Liver (tissue), 9 donors: ENCODE measurements around the gene SMC6. TPM values are rescaled to one million over a fixed set of nuclear protein-coding genes. Genes with fewer than 3 reads are reported as not detected.

Source experiments
- DNase-seq: peaks from one replicate; pipeline ENCODE4 v3.0.0-alpha.2; 2017; ENCODE audit warnings: low spot score
- H3K27ac ChIP-seq, 2 donors: one replicate each; pipeline ENCODE4 v1.7.0; 2013; ENCODE audit warnings: inconsistent platforms in 2 of 2, low read length in 2 of 2, control low read depth in 1 of 2, low read depth in 1 of 2, mild to moderate bottlenecking in 1 of 2
- H3K27me3 ChIP-seq, 4 donors: one replicate each; pipeline versions ENCODE4 v1.6.1 to v1.7.0; 2013; ENCODE audit warnings: low read length in 3 of 4, inconsistent platforms in 1 of 4, mild to moderate bottlenecking in 1 of 4, moderate library complexity in 1 of 4; ENCODE audit not compliant: control insufficient read depth in 4 of 4, insufficient read depth in 4 of 4
- H3K36me3 ChIP-seq, 4 donors: one replicate each; pipeline versions ENCODE4 v1.6.1 to v1.7.0; 2013; ENCODE audit warnings: low read length in 3 of 4, mild to moderate bottlenecking in 3 of 4, low read depth in 1 of 4, moderate library complexity in 1 of 4; ENCODE audit not compliant: control insufficient read depth in 4 of 4, insufficient read depth in 3 of 4
- H3K4me1 ChIP-seq, 4 donors: one replicate each; pipeline versions ENCODE4 v1.6.1 to v1.7.0; 2013; ENCODE audit warnings: low read length in 3 of 4, mild to moderate bottlenecking in 3 of 4, moderate library complexity in 1 of 4; ENCODE audit not compliant: control insufficient read depth in 4 of 4, insufficient read depth in 4 of 4
- H3K4me3 ChIP-seq, 3 donors: one replicate each; pipeline versions ENCODE4 v1.6.1 to v1.7.0; 2013; ENCODE audit warnings: low read length in 3 of 3, control low read depth in 1 of 3, low read depth in 1 of 3, mild to moderate bottlenecking in 1 of 3
- H3K9ac ChIP-seq, 2 donors: one replicate each; pipeline ENCODE4 v1.7.0; 2013; ENCODE audit warnings: low read length in 2 of 2, mild to moderate bottlenecking in 2 of 2, moderate library complexity in 2 of 2, control low read depth in 1 of 2, low read depth in 1 of 2
- H3K9me3 ChIP-seq, 4 donors: one replicate each; pipeline versions ENCODE4 v1.6.1 to v1.7.0; 2013; ENCODE audit warnings: low read length in 3 of 4; ENCODE audit not compliant: control insufficient read depth in 4 of 4
- ATF3 ChIP-seq: IDR thresholded peaks from 2 replicates; pipeline ENCODE4 v1.6.1; 2016; ENCODE audit warnings: antibody characterized with exemption
- CTCF ChIP-seq: fragments of 150-350 bp; IDR thresholded peaks from 2 replicates; pipeline ENCODE4 v1.5.1; 2017; ENCODE audit warnings: improper control_type of control experiment, low read depth, low read length; ENCODE audit not compliant: missing input control
- EGR1 ChIP-seq, 2 donors: IDR thresholded peaks; 2 replicates each; pipeline ENCODE4 v1.6.1; 2016 to 2018; ENCODE audit warnings: antibody characterized with exemption in 2 of 2, low read depth in 2 of 2
- FOXA1 ChIP-seq: IDR thresholded peaks from 2 replicates; pipeline ENCODE4 v1.6.1; 2016; ENCODE audit warnings: antibody characterized with exemption
- FOXA2 ChIP-seq: IDR thresholded peaks from 2 replicates; pipeline ENCODE4 v1.6.1; 2016; ENCODE audit warnings: antibody characterized with exemption
- GABPA ChIP-seq, 2 donors: IDR thresholded peaks in 1 of 2; conservative IDR thresholded peaks in 1 of 2; 2 replicates each; pipeline ENCODE4 v1.6.1; 2016; ENCODE audit warnings: antibody characterized with exemption in 2 of 2, mild to moderate bottlenecking in 1 of 2, moderate library complexity in 1 of 2
- HNF4A ChIP-seq, 2 donors: conservative IDR thresholded peaks; 2 replicates each; pipeline ENCODE4 v1.6.1; 2016; ENCODE audit warnings: antibody characterized with exemption in 2 of 2, mild to moderate bottlenecking in 2 of 2
- HNF4G ChIP-seq: IDR thresholded peaks from 2 replicates; pipeline ENCODE4 v1.6.1; 2016; ENCODE audit warnings: antibody characterized with exemption
- JUND ChIP-seq, 2 donors: IDR thresholded peaks; 2 replicates each; pipeline ENCODE4 v1.6.1; 2016; ENCODE audit warnings: antibody characterized with exemption in 2 of 2
- NR2F2 ChIP-seq: IDR thresholded peaks from 2 replicates; pipeline ENCODE4 v1.6.1; 2016; ENCODE audit warnings: antibody characterized with exemption
- RAD21 ChIP-seq, 2 donors: IDR thresholded peaks; 2 replicates each; pipeline ENCODE4 v1.6.1; 2016; ENCODE audit warnings: antibody characterized with exemption in 2 of 2, mild to moderate bottlenecking in 2 of 2
- REST ChIP-seq: IDR thresholded peaks from 2 replicates; pipeline ENCODE4 v1.6.1; 2016; ENCODE audit warnings: antibody characterized with exemption, mild to moderate bottlenecking
- RXRA ChIP-seq, 2 donors: IDR thresholded peaks; 2 replicates each; pipeline ENCODE4 v1.6.1; 2017 to 2018; ENCODE audit warnings: antibody characterized with exemption in 2 of 2, mild to moderate bottlenecking in 1 of 2
- SP1 ChIP-seq: IDR thresholded peaks from 2 replicates; pipeline ENCODE4 v1.6.1; 2018; ENCODE audit warnings: antibody characterized with exemption, mild to moderate bottlenecking
- TAF1 ChIP-seq: conservative IDR thresholded peaks from 2 replicates; pipeline ENCODE4 v1.6.1; 2016; ENCODE audit warnings: antibody characterized with exemption, mild to moderate bottlenecking
- YY1 ChIP-seq: IDR thresholded peaks from 2 replicates; pipeline ENCODE4 v1.6.1; 2016; ENCODE audit warnings: antibody characterized with exemption, mild to moderate bottlenecking
- ZBTB33 ChIP-seq: IDR thresholded peaks from 2 replicates; pipeline ENCODE4 v1.6.1; 2016; ENCODE audit warnings: antibody characterized with exemption
- WGBS: extraction: QIAGEN DNeasy Blood & Tissue Kit; methylation state at CpG from one replicate; pipeline ENCODE4 v1.1.7; 2013; 5-methylcytosine and 5-hydroxymethylcytosine counted together
- polyA plus RNA-seq, 2 donors: library from polyadenylated mRNA; stranded (reverse) in 1 of 2; unstranded in 1 of 2; fragments of 200-250 nt in 1 of 2; fragments of >200 nt in 1 of 2; fragmentation: Nextera tagmentation in 1 of 2; extraction: Ambion mirVana in 1 of 2; gene quantifications; one replicate each; pipeline versions ENCODE4 v1.2.1 to v1.2.3, GENCODE V29; 2013 to 2015
- total RNA-seq, 2 donors: library from RNA; depleted of rRNA; stranded (reverse); fragments of >200 nt; gene quantifications; one replicate each; pipeline ENCODE4 v1.2.3, GENCODE V29; 2014
- donor health status: healthy.
- donor health status: healthy.
- donor health status: healthy.
- donor health status: healthy.
- donor health status: healthy.

SMC6 gene
- total and polyA plus RNA-seq, 4 donors, result 2.6 to 22.3 (median 11.0) TPM

- no peak overlapping the region for H3K4me3 ChIP-seq
- no peaks in the 10 kb centered on the region for H3K27me3 ChIP-seq
- H3K9ac ChIP-seq, result no peak overlapping the region
- no peaks in the 10 kb centered on the region for H3K9me3 ChIP-seq
- H3K27ac ChIP-seq, result no peak overlapping the region
- 67% methylated on average over 1 of the region's 1 CpG for WGBS
- DNase-seq, result no peak
- H3K4me1 ChIP-seq, result no peaks in the 10 kb centered on the region
- H3K36me3 ChIP-seq, result no peaks in the 10 kb centered on the region
- TF ChIP-seq REST, result no peak
- no peak for TF ChIP-seq GABPA (IDR thresholded peaks at IDR 0.05 in 1 of 2, conservative IDR thresholded peaks at IDR 0.05 in 1 of 2)
- no peak for TF ChIP-seq ATF3
- TF ChIP-seq RXRA (IDR thresholded peaks at IDR 0.05), result no peak
- TF ChIP-seq RAD21 (IDR thresholded peaks at IDR 0.05), result no peak
- TF ChIP-seq FOXA1, result no peak
- no peak for TF ChIP-seq SP1
- no peak for TF ChIP-seq EGR1 (IDR thresholded peaks at IDR 0.05; ENCODE audit: low read depth in 2 of 2)
- TF ChIP-seq FOXA2, result no peak
- TF ChIP-seq JUND (IDR thresholded peaks at IDR 0.05), result no peak
- no peak for TF ChIP-seq NR2F2
- TF ChIP-seq CTCF, result no peak
- no peak for TF ChIP-seq HNF4G
- TF ChIP-seq TAF1, result no peak
- TF ChIP-seq YY1, result no peak
- TF ChIP-seq HNF4A (conservative IDR thresholded peaks at IDR 0.05), result no peak
- TF ChIP-seq ZBTB33, result no peak
These were observed 38.9 kb upstream of the SMC6 start for GRCh38 chr2:17792515-17792914.

GRCh38 chr2:17791817-17792130 lies 38.2 kb upstream of the SMC6 start:
- no peaks in the 10 kb centered on the region for H3K4me1 ChIP-seq

More at GRCh38 chr2:17791817-17792130, 38.2 kb upstream of the SMC6 start:
- WGBS, result 76% methylated on average over 2 of the region's 2 CpGs
- TF ChIP-seq HNF4A (conservative IDR thresholded peaks at IDR 0.05) (no peak), REST (no peak), ZBTB33 (no peak), RXRA (IDR thresholded peaks at IDR 0.05) (no peak), RAD21 (IDR thresholded peaks at IDR 0.05) (no peak)
- no peaks in the 10 kb centered on the region for H3K27me3 ChIP-seq
- H3K9me3 ChIP-seq, result no peaks in the 10 kb centered on the region
- no peak for DNase-seq
- H3K4me3 ChIP-seq, result no peak overlapping the region
- no peak overlapping the region for H3K9ac ChIP-seq
- H3K36me3 ChIP-seq, result no peaks in the 10 kb centered on the region
- H3K27ac ChIP-seq, result no peak overlapping the region
